H9 (cell line): ENCODE measurements around the gene TNFAIP8L3. TPM values are rescaled to one million over a fixed set of nuclear protein-coding genes. Genes with fewer than 3 reads are reported as not detected.

Experiments
- DNase-seq: peaks from one replicate; pipeline ENCODE4 v3.0.0-alpha.2; 2017
- H2AFZ ChIP-seq: one replicate; pipeline ENCODE4 v1.6.1; 2013; ENCODE audit warnings: mild to moderate bottlenecking, low read length, control low read depth, moderate library complexity
- H2AK5ac ChIP-seq: 2 replicates; pipeline ENCODE4 v1.6.1; 2013; ENCODE audit warnings: low read length, control low read depth, mixed read lengths; ENCODE audit not compliant: insufficient read length
- H2BK120ac ChIP-seq: one replicate; pipeline ENCODE4 v1.6.1; 2013; ENCODE audit warnings: low read depth, mild to moderate bottlenecking, low read length, control low read depth, inconsistent platforms; ENCODE audit not compliant: poor library complexity, severe bottlenecking
- H2BK12ac ChIP-seq: 2 replicates; pipeline ENCODE4 v1.6.1; 2013; ENCODE audit warnings: low read length, control low read depth, mixed read lengths, low read depth; ENCODE audit not compliant: insufficient read length
- H2BK15ac ChIP-seq: 2 replicates; pipeline ENCODE4 v1.6.1; 2013; ENCODE audit warnings: low read depth, low read length, control low read depth
- H2BK20ac ChIP-seq: one replicate; pipeline ENCODE4 v1.6.1; 2013; ENCODE audit warnings: low read depth, mild to moderate bottlenecking, low read length, control low read depth, inconsistent platforms; ENCODE audit not compliant: poor library complexity, severe bottlenecking
- H2BK5ac ChIP-seq: 2 replicates; pipeline ENCODE4 v1.6.1; 2013; ENCODE audit warnings: low read length, control low read depth, mixed read lengths; ENCODE audit not compliant: insufficient read length
- H3K14ac ChIP-seq: 2 replicates; pipeline ENCODE4 v1.6.1; 2013; ENCODE audit warnings: low read length, control low read depth; ENCODE audit not compliant: insufficient read depth
- H3K18ac ChIP-seq: 2 replicates; pipeline ENCODE4 v1.6.1; 2013; ENCODE audit warnings: low read depth, mild to moderate bottlenecking, mixed read lengths, low read length, control low read depth; ENCODE audit not compliant: insufficient read length
- H3K23ac ChIP-seq: 2 replicates; pipeline ENCODE4 v1.6.1; 2013; ENCODE audit warnings: low read length, control low read depth, mixed read lengths, low read depth; ENCODE audit not compliant: insufficient read length
- H3K23me2 ChIP-seq: 2 replicates; pipeline ENCODE4 v1.6.1; 2013; ENCODE audit warnings: low read depth, mild to moderate bottlenecking, mixed read lengths, low read length, control low read depth; ENCODE audit not compliant: insufficient read length, poor library complexity, severe bottlenecking
- H3K27ac ChIP-seq: 2 replicates; pipeline ENCODE4 v1.5.1; 2013; ENCODE audit warnings: low read length, control low read depth, mixed read lengths, low read depth; ENCODE audit not compliant: insufficient read length
- H3K27me3 ChIP-seq: 2 replicates; pipeline ENCODE4 v1.6.1; 2013; ENCODE audit warnings: low read length, control low read depth, inconsistent platforms; ENCODE audit not compliant: insufficient read depth
- H3K4ac ChIP-seq: 2 replicates; pipeline ENCODE4 v1.6.1; 2013; ENCODE audit warnings: low read depth, mild to moderate bottlenecking, control low read depth, inconsistent platforms, low read length, moderate library complexity
- H3K4me1 ChIP-seq: 2 replicates; pipeline ENCODE4 v1.6.1; 2013; ENCODE audit warnings: low read length, control low read depth, inconsistent platforms; ENCODE audit not compliant: insufficient read depth
- H3K4me2 ChIP-seq: 2 replicates; pipeline ENCODE4 v1.6.1; 2013; ENCODE audit warnings: low read length, control low read depth, mixed read lengths; ENCODE audit not compliant: insufficient read length, insufficient read depth
- H3K56ac ChIP-seq: 2 replicates; pipeline ENCODE4 v1.6.1; 2013; ENCODE audit warnings: low read depth, mild to moderate bottlenecking, mixed read lengths, low read length, control low read depth; ENCODE audit not compliant: insufficient read length
- H3K79me1 ChIP-seq: 2 replicates; pipeline ENCODE4 v1.6.1; 2013; ENCODE audit warnings: low read depth, mild to moderate bottlenecking, moderate library complexity, low read length, control low read depth, inconsistent platforms; ENCODE audit not compliant: insufficient read depth, poor library complexity, severe bottlenecking
- H3K79me2 ChIP-seq: 2 replicates; pipeline ENCODE4 v1.6.1; 2013; ENCODE audit warnings: low read length, control low read depth, inconsistent platforms; ENCODE audit not compliant: insufficient read depth
- H3K9ac ChIP-seq: 2 replicates; pipeline ENCODE4 v1.6.1; 2013; ENCODE audit warnings: low read length, control low read depth, mixed read lengths; ENCODE audit not compliant: insufficient read length; ENCODE audit errors: extremely low read depth
- H3K9me3 ChIP-seq: one replicate; pipeline ENCODE4 v1.6.1; 2013; ENCODE audit warnings: low read depth, low read length, inconsistent platforms; ENCODE audit not compliant: control insufficient read depth
- H3T11ph ChIP-seq: one replicate; pipeline ENCODE4 v1.6.1; 2013; ENCODE audit warnings: mild to moderate bottlenecking, low read length, control low read depth, inconsistent platforms
- H4K20me1 ChIP-seq: one replicate; pipeline ENCODE4 v1.6.1; 2013; ENCODE audit not compliant: control insufficient read depth, insufficient read length, insufficient read depth
- H4K5ac ChIP-seq: 2 replicates; pipeline ENCODE4 v1.6.1; 2013; ENCODE audit warnings: low read depth, mild to moderate bottlenecking, mixed read lengths, low read length, control low read depth; ENCODE audit not compliant: insufficient read length
- H4K8ac ChIP-seq: replicated peaks from 2 replicates; pipeline ENCODE4 v1.6.1; 2013; ENCODE audit warnings: low read length, control low read depth, mixed read lengths, low read depth; ENCODE audit not compliant: insufficient read length
- H4K91ac ChIP-seq: 2 replicates; pipeline ENCODE4 v1.6.1; 2013; ENCODE audit warnings: low read depth, mild to moderate bottlenecking, moderate library complexity, mixed read lengths, low read length, control low read depth; ENCODE audit not compliant: insufficient read length
- H3K27ac Mint-ChIP-seq, 3 experiments: 2 replicates in 2 of 3; 3 replicates in 1 of 3; pipeline ENCODE4 v1.8.0; 2020 to 2021; ENCODE audit warnings: mixed read lengths in 3 of 3, mild to moderate bottlenecking in 1 of 3, moderate library complexity in 1 of 3
- H3K27me3 Mint-ChIP-seq: 2 replicates; pipeline ENCODE4 v1.8.0; 2021; ENCODE audit warnings: low read depth, mild to moderate bottlenecking, moderate library complexity, mixed read lengths
- H3K36me3 Mint-ChIP-seq, 3 experiments: 2 replicates in 2 of 3; 3 replicates in 1 of 3; pipeline ENCODE4 v1.8.0; 2020 to 2021; ENCODE audit warnings: low read depth in 3 of 3, mixed read lengths in 3 of 3; ENCODE audit not compliant: insufficient read depth in 1 of 3
- H3K4me1 Mint-ChIP-seq, 2 experiments: 2 replicates each; pipeline ENCODE4 v1.8.0; 2020; ENCODE audit warnings: mixed read lengths in 2 of 2
- H3K4me3 Mint-ChIP-seq, 2 experiments: 2 replicates in 1 of 2; 3 replicates in 1 of 2; pipeline ENCODE4 v1.8.0; 2020 to 2021; ENCODE audit warnings: mild to moderate bottlenecking in 2 of 2, mixed read lengths in 2 of 2, moderate library complexity in 1 of 2
- H3K9me3 Mint-ChIP-seq, 2 experiments: 2 replicates in 1 of 2; 3 replicates in 1 of 2; pipeline ENCODE4 v1.8.0; 2020; ENCODE audit warnings: mild to moderate bottlenecking in 2 of 2, mixed read lengths in 2 of 2, moderate library complexity in 1 of 2
- CTCF ChIP-seq: fragments of 200-600 bp; sonication (generic); conservative IDR thresholded peaks from 3 replicates; pipeline ENCODE4 v1.8.0; 2021; ENCODE audit warnings: antibody characterized with exemption, mild to moderate bottlenecking
- WGBS: extraction: QIAGEN DNeasy Blood & Tissue Kit; methylation state at CpG from one replicate; pipeline ENCODE4 v1.1.7; 2013; ENCODE audit warnings: missing lambda C conversion rate, low lambda C conversion rate, mixed read lengths; ENCODE audit not compliant: insufficient read length; ENCODE audit errors: extremely low coverage; 5-methylcytosine and 5-hydroxymethylcytosine counted together
- total RNA-seq: library from RNA; stranded (reverse); gene quantifications from 2 replicates; pipeline ENCODE4 v1.2.1, GENCODE V29; 2021

The TNFAIP8L3 gene
- total RNA-seq, 1 experiment from 2014 or later: 0.22 TPM

DNA sequence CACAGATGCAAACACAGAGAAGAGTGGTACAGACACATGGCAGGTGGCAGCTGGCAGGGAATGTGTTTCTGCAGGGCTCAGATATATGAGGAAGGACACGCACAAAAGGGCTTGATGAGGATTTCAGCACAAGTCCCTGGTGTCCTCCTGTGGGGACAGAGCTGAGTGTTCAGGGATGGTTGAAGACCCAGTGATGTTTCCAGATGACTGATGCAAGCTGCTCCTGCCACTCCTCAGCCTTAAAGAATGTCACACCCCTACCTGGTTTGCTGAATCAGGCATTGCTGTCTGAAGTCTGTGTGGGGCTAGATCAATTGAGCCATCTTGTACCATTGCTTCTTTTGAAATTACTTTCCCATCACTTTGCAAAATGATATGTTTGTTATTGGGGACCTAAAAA is 40.2 kb downstream of the TNFAIP8L3 start:
- H3K27ac ChIP-seq: no peak overlapping the region
- peaks cover 3% of the 10 kb centered on the region; the same call in 1 of the 2 replicates for H3K4me1 ChIP-seq
- H4K91ac ChIP-seq: no peak overlapping the region
- no peak for TF ChIP-seq CTCF
- Mint-ChIP-seq H3K4me1 (peaks cover 11 to 15% of the 10 kb centered on the region in 2 experiments), H3K4me3 (no peak overlapping the region), H3K27ac (no peak overlapping the region; a peak in 1 of 7 replicates), H3K9me3 (no peaks in the 10 kb centered on the region; a peak in 1 of 5 replicates), H3K36me3 (peaks cover 0 to 2% (median 0%) of the 10 kb centered on the region in 3 experiments; a peak in 1 of 7 replicates), H3K27me3 (no peaks in the 10 kb centered on the region)
- H4K8ac ChIP-seq: no peak overlapping the region
- H4K20me1 ChIP-seq: no peaks in the 10 kb centered on the region
- no peak overlapping the region for H2AFZ ChIP-seq
- H3K9me3 ChIP-seq: no peaks in the 10 kb centered on the region
- H2AK5ac ChIP-seq: no peak overlapping the region
- H3K23ac ChIP-seq: no peak overlapping the region
- H3K14ac ChIP-seq: no peak overlapping the region
- no peak overlapping the region for H3K9ac ChIP-seq
- H3K27me3 ChIP-seq: no peaks in the 10 kb centered on the region
- H3T11ph ChIP-seq: no peak overlapping the region
- H2BK20ac ChIP-seq: no peak overlapping the region
- DNase-seq: no peak
- H3K23me2 ChIP-seq: no peaks in the 10 kb centered on the region
- no peaks in the 10 kb centered on the region for H3K79me1 ChIP-seq
- no peak overlapping the region for H2BK12ac ChIP-seq
- H2BK120ac ChIP-seq: no peak overlapping the region
- no peak overlapping the region for H3K4ac ChIP-seq
- H3K4me2 ChIP-seq: no peak overlapping the region
- H2BK5ac ChIP-seq: no peak overlapping the region
- no peak overlapping the region for H2BK15ac ChIP-seq
- no CpG with 5 or more reads among the region's 1 CpG for WGBS
- no peak overlapping the region for H3K18ac ChIP-seq
- no peak overlapping the region for H4K5ac ChIP-seq
- H3K56ac ChIP-seq: no peak overlapping the region
- no peaks in the 10 kb centered on the region for H3K79me2 ChIP-seq
